NK-92 treated with Interleukin-12 subunit alpha and Interleukin-12 subunit beta, amount 100 ng/mL, for 24 hours (cell line): ENCODE data around the gene SMYD3.

Source experiments
- DNase-seq: peaks from one replicate; lab custom pipeline; 2025; lab: John Stamatoyannopoulos, UW

The SMYD3 gene

DNA sequence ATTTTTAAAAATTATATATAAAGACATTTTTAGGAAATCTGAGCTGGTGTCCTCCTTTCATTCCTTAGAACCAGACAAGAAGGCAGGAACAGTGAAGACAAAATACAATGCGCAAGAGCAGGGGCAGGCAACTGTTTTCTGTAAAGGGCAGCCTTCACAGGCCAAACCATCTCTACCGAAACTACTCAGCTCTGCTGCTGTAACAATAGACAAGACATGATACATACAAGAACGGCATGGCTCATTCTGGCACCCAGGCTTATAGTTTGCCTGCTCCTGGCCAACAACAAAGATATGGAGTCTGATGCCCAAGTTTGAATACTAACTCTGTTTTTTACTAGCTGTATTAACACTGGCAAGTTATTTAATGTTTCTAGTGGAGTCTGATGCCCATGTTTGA is 232.0 kb downstream of the SMYD3 start:
- DNase-seq = no peak

DNA sequence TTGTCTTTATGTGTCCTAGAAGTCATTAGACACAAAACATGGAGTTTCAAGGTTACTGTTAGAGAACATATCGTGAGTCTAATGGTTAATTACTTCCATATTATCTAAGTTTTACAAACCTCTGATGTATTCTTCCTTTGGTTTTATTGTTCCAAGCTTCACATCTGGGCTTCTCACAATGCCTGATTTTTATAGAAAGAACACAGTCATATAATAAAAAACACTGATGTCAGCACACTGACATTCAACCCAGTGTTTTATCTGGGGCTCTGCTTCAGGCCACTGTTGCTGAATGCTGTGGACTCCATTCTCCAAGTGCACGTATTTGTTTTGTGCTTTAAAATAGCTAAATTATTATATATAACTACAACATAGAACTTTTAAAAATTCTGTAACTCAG is 232.9 kb downstream of the SMYD3 start:
- no peak for DNase-seq

DNA sequence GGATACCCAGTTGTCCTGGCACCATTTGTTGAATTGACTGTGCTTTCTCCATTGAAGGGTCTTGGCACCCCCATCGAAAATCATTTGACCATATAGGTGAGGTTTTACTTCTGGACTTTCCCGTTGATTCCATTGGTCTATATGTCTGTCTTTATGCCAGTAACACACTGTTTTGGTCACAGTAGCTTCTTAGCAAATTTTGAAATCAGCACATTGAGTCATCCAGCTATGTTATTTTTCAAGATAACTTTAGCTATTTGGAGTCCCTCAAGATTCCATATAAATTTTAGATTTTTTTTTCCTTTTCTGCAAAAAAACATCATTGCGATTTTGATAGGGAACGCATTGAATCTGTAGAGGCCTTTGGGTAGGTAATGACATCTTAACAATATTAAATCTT is 235.6 kb downstream of the SMYD3 start:
- no peak for DNase-seq

DNA sequence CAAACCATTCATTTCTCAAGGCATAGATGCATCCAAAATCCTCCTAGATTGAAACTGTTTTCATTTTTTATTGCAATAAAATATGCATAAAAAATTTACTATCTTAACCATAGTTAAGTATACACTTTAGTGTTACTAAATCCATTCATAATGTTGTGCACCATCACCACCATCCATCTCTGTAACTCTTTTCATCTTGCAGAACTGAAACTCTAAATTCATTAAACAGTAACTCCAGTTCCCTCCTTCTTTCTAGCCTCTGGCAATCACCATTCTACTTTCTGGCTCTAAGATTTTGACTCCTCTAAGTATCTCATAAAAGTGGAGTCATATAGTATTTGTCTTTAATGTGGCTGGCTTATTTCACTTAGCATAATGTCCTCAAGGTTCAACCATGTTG is 236.8 kb downstream of the SMYD3 start:
- DNase-seq = no peak

DNA sequence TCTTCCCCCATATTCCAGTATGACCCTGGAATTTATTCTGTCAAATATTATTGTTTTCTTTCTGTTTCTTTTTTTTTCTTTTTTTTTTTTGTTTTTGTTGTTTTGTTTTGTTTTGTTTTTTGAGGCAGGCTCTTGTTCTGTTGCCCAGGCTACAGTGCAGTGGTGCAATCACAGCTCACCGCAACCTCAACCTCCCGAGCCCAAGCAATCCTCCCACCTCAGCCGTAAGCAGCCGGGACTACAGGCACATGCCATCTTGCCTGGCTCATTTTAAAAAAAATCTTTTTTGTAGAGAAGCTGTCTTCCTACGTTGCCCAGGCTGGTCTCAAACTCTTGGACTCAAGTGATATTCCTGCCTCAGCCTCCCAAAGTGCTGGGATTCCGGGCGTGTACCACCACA is 237.6 kb downstream of the SMYD3 start:
- no peak for DNase-seq

DNA sequence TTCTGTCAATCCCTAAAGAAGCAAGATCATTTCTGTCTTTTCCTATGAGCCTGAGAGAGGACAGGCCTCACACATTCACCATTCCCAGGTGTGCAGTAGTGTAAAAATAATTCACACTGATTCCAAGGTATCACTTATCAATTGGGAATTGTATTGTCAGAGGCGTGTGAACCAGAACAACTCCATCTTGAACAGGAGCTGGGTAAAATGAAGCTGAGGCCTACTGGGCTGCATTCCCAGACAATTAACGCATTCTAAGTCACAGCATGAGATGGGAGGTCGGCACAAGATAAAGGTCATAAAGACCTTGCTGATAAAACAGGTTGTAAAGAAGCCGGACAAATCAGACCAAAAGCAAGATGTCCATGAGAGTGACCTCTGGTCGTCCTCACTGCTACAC is 239.2 kb downstream of the SMYD3 start:
- no peak for DNase-seq

DNA sequence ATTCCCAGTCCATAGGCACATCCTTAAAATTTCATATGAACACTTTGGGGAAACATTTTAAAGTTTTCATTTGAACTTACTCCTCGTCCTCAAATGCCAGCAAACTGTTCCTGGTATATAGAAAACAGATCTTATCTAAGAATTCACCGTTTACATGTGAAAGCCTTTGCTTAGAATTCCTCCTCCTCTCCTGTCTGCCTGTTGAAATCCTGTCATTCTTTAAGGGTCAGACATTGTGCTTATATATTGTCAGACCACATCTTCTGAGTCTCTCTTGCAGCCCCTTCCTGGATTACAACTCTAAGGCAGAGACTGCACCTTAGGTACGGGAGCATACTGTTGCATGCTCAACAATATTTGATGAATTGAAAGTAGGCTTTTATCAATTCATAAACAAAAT is 239.7 kb downstream of the SMYD3 start:
- DNase-seq = no peak

DNA sequence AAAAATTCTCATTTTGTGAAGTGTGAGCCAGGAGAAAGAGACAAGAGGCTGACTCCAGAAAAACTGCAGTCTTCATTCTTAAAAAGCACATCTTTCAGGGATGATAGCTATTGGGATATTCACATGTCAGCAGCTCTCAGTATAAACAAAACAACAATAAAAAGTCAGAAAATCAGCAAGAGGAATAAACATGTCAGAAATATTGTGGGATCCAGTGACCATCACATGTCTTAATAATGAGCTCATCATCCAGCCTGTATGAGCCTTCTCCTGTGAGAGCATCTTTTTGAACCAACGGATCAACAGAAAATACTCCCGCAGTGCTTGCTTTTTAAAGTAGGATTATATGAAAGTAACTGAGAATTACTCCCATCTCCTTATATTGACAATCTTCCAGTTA is 241.6 kb downstream of the SMYD3 start:
- DNase-seq = no peak

DNA sequence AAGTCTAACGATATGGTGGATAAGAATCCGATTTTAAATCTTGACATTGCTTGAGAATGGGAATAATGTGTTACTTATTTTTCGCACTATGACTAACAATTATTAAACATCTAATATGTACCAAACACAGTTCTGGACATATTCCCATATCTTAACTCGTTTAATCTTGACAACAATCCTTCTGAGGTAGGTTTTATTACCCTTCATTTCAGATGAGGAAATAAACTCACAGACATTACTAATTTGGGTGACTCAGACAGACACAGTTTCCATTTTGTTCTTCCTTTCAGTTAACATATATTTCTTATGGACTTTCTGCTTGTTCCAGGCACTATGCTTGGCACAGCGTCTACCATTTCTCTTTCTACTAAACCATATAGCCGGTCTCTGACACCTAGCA is 244.8 kb downstream of the SMYD3 start:
- no peak for DNase-seq

DNA sequence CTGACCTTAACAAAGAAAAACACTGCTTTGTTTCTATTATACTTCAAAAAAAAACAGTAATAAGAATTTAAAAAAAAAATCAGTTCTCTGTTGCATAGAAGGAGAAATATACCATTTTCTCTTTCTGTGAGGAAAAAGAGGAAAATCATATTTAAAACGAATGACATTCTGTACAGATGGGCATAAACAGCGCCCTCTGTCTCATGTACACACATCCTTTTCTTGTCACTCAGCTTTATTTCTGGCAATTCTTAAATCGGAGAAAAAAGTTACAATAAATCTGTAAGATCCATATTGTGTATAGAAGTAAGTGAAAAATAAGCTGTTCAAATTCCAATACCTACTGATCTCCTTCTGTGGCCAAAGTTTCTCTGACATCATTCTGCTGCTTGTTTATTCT is 245.4 kb downstream of the SMYD3 start:
- no peak for DNase-seq

DNA sequence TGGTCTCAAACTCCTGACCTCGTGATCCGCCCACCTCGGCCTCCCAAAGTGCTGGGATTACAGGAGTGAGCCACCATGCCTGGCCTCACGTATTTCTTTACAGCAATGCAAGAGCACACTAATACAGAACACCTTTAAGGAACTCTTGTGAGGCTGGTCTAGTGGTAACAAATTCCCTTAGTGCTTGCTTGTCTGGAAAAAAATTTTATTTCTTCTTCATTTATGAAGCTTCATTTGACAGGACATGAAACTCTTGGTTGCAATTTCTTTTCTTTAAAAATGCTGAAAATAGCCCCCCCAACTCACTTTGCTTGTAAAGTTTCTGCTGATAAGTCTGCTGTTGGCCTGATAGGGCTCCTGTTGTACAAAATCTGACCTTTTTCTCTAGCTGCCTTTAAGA is 248.8 kb downstream of the SMYD3 start:
- no peak for DNase-seq

DNA sequence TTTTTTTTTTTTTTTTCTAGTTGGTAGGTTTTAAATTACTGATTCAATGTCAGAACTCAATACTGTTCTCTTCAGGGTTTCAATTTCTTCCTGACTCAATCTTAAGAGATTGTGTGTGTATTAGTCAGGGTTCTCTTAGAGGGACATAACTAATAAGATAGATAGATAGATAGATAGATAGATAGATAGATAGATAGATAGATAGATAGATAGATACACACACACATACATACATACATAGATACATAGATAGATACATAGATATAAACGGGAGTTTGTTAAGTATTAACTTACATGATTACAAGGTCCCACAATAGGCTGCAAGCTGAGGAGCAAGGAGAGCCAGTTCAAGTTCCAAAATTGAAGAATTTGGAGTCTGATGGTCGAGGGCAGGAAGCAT is 251.3 kb downstream of the SMYD3 start:
- no peak for DNase-seq

DNA sequence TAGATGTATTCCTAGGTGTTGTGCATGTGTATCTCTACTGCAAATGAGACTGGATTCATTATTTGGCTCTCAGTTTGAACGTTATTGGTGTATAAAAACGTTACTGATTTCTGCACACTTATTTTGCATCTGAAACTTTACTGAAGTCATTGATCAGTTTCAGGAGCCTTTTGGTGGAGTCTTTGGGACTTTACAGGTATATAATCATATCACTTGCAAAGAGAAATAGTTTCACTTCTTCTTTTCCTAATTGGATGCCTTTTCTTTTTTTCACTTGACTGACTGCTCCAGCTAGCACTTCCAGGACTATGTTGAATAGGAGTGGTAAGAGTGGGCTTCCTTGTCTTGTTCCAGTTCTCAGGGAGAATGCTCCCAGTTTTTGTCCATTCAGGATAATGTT is 252.2 kb downstream of the SMYD3 start:
- no peak for DNase-seq

DNA sequence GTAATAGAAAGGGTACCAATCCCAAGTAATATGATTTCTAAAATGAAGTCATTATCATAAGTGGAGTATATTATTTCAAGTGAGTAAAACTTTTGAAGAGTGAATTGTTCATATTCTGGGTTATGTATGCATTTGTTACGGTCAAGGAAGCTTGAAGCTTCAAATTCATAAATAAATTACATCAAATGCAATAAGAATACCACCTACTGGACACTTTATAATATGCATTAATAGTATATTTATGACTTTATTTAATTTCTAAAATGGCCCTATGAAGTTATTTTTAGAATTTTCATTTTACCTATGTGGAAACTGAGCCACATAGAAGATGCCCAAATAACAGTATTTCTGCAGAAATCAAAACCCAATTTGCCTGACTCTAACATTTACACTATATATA is 260.6 kb downstream of the SMYD3 start:
- DNase-seq = no peak

DNA sequence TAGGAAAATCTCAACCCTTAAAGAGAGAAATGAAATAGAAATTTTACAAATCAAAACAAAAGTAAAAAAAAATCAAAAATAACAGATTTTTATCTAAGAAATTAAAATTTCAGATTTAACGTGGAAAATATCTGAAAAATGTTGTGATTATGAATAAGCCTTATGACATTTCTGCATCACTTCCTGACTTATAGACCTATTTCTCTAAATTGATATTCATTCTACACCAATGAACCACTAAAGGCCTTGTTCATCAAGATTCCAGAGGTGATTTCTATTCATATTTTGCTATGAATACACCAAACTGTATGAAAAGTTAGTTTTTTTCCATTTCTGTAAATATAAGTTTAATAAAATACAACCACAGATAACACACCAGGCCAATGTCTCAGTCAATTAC is 261.5 kb downstream of the SMYD3 start:
- DNase-seq = no peak

DNA sequence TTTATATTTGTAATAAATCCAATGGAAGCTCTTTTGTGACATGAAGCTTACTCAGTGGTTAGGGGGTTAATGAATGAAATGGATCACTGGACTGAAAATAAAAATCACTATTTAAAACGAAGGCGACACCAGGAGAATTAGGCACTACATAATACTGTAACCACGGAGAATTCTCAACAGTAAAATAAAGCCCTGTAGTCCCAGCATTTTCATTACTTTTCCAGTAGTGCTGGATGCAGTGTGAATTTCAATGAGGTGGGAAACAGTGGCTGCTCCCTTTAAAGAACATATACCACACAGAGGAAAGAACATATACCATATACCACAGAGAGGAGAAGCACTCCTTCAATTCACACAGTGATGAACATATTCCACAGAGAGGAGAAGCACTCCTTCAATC is 275.0 kb downstream of the SMYD3 start:
- DNase-seq = no peak

DNA sequence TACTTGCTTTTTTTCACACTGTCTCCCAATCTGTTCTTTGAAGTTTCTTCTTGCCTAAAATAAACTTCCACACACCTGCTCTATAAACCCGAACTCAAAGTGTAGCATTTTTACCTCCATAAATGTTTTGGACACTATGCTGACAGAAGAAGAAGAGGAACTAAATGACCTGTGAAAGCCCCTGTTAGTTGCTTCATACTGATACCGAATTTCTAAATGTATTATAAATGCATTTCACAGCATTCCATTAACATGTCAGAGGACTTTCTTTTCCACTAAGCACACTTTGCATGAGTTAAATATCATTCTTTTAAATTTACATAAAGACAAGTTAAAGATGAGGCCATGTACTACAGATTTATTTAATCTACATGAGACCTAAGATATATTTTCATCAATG is 281.0 kb downstream of the SMYD3 start:
- no peak for DNase-seq

DNA sequence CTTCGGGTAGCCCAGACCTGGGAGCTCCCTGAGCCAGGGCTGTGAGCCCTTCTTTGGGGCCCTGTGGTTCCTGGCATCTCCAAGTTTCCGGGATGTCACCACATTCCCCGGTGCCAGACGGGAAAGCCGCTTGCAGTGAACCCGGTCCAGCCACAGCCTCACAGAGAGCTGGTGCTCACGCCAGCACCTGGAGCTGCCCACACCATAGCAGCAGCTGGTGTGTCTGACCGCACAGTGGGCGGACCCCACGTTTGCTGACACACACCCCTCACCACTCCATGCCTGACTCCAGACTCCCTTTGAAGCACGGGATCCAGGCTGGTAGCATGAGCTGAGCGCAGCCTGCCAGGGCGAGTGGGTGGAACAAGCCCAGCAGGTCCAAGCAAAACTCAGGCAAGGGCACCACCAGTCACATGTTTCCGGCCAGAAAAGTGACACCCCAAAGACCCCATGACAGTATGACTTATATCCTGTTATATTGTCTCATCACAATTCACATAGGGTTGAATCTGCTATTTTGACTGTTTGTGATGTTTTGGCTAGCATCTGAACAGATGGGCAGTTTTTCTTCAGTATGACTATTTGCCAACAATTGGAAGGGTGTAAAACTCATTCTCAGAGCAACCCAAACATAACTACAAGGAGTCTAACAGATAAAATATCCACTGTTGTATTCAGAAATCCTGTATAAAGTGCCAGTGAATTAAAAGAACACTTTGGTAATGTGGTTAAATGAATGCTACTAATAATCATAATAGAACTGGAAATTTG is 285.4 kb downstream of the SMYD3 start:
- DNase-seq = no peak

DNA sequence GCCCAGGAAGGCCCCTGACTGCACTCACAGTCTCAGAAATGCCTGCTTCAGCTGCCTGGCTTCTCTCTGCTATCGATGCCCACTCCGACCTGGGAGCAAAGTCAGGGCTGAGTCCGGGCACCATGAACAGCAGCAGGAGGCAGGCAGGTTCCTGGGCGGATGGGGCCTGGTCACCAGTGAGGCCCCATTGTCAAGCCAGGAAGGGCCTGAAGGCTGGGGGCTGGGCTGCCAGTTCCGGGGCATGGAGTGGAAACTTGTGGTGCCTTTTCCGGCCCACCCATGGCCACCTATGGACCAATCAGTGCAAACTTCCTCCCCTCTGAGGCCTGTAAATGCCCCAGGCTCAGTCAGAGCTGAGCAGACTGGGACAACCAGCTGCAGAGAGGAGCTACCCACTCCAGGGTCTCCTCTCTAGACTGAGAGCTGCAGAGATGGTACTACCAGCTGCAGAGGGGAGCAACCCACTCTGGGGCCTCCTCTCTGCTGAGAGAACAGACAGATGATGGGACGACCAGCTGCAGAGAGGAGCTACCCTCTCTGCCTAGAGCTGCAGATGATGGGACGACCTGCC is 286.5 kb downstream of the SMYD3 start:
- DNase-seq = no peak

DNA sequence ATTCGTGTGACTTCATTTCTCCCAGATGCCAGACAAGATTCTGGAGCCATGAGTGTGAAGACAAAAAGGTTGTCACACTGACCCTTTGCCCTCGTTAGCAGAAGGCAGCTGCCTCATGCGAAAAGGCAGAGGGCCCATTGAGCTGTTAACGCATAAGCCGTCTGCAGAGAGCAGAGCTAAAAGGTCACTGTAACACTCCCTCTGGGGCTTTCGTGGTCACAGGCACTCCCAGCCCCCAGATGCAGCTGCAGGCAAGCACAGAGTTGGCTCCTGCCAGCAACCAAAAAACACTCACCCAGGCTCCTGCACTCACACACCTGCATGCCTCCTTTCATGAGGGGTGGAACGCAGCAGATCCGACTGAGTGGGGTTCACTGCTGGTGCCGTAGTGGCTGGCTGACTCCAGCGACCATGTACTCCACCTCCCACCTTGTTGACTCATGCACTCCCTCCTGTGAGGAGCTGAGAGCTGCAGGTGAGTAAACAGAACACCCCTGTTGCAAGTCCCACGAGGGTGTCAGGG is 287.5 kb downstream of the SMYD3 start:
- no peak for DNase-seq

DNA sequence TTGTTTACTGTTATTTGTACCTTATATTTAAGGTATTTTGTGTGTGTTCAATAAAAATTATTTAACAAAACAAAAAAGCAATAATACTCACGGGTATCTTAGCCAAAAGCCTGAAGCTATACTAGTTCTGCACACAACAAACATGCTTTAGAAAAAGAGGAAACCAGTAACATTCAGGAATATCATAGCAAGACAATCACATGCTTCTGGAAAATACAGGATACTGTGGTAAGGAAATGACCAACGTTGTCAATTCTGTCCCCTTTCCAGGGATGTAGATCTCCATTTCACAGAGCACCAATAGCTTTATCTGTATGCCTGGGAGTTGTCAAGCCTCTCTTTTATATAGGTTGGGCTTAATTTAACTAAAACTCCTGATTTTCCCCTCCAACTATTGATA is 288.4 kb downstream of the SMYD3 start:
- DNase-seq = no peak

DNA sequence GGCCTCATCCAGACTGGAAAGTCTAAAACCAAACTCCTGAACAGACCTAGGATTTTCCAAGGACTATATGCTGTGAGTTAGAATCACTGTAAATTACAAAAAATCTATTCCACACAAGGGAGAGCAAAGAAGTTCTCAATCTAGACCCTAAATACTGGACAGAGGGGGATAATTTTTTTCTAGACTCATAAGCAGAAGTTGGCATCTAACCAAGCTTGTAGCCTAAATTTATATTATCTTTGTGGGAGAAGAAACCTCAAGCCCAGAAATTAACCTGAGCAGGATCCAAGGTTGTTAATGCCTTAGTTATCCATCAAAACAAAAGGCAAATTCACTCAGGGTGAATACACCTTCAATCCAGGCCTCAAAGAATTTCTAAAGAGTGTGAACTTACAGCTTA is 290.2 kb downstream of the SMYD3 start:
- DNase-seq = no peak

DNA sequence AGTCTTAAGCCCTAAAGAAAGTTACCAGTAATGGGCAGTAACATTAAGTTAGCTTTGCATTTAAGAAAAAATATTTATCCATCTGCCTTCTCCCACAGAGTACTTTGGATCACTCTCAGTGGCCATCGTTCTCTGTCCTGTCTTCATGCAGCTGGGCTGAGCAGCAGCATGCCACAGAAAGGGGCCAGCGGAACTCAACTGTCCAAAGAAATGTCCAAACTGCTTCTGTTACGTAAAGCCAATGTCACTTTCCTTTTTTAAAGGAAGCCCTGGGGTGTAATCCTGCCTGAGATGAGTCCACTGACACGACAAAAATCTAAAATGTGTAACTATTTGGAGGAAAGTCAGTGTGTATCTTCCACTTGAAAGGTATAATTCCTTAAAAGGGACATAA is 291.6 kb downstream of the SMYD3 start:
- no peak for DNase-seq
